Hepatocyte (in vitro differentiated cells): Measurements from ENCODE around the gene CDCA3.

Experiments
- EZH2 ChIP-seq: fragments of 200-600 bp; sonication (generic); IDR thresholded peaks from 2 replicates; pipeline ENCODE4 v1.6.1; 2016; ENCODE audit warnings: antibody characterized with exemption, mild to moderate bottlenecking, borderline replicate concordance
- EZH2phosphoT487 ChIP-seq: fragments of 200-600 bp; sonication (generic); IDR thresholded peaks from one replicate; pipeline ENCODE4 v1.6.1; 2018; ENCODE audit warnings: antibody characterized with exemption, mild to moderate bottlenecking, low read depth, moderate library complexity; ENCODE audit not compliant: unreplicated experiment, severe bottlenecking
- TF ChIP-seq, protein P1 (sequence below): fragments of 200-600 bp; sonication (generic); IDR thresholded peaks from 2 replicates; pipeline ENCODE4 v1.5.1; 2016; ENCODE audit warnings: antibody characterized with exemption, mild to moderate bottlenecking; ENCODE audit not compliant: poor library complexity

DNA sequence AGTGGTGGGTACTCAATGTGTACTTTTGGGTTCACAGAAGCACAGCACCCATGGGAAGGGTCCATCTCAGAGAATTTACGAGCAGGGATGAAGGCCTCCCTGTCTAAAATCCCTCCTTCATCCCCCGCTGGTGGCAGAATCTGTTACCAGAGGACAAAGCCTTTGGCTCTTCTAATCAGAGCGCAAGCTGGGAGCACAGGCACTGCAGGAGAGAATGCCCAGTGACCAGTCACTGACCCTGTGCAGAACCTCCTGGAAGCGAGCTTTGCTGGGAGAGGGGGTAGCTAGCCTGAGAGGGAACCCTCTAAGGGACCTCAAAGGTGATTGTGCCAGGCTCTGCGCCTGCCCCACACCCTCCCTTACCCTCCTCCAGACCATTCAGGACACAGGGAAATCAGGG is 30.9 kb downstream of the CDCA3 start:
- TF ChIP-seq EZH2 (no peak), EZH2phosphoT487 (no peak)
- TF ChIP-seq, protein P1, sequence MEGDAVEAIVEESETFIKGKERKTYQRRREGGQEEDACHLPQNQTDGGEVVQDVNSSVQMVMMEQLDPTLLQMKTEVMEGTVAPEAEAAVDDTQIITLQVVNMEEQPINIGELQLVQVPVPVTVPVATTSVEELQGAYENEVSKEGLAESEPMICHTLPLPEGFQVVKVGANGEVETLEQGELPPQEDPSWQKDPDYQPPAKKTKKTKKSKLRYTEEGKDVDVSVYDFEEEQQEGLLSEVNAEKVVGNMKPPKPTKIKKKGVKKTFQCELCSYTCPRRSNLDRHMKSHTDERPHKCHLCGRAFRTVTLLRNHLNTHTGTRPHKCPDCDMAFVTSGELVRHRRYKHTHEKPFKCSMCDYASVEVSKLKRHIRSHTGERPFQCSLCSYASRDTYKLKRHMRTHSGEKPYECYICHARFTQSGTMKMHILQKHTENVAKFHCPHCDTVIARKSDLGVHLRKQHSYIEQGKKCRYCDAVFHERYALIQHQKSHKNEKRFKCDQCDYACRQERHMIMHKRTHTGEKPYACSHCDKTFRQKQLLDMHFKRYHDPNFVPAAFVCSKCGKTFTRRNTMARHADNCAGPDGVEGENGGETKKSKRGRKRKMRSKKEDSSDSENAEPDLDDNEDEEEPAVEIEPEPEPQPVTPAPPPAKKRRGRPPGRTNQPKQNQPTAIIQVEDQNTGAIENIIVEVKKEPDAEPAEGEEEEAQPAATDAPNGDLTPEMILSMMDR = no peak
